Stimulated activated memory B cell treated with anti-CD40 and anti-IgM and Interleukin-4, amounts not matched to agents 10 μg/mL and 1 μg/mL and 100 μg/mL, for 72 hours (primary cell): ENCODE measurements around the gene TNK2.

Source experiments
- ATAC-seq: fragments of 150-1000 bp; cut with Tn5 transposase; 2 replicates; pipeline ENCODE4 v1.10.0; 2021
- H3K27ac Mint-ChIP-seq: one replicate; pipeline ENCODE4 v1.8.0; 2022; ENCODE audit warnings: mild to moderate bottlenecking, mixed read lengths
- H3K27me3 Mint-ChIP-seq: one replicate; pipeline ENCODE4 v1.8.0; 2022; ENCODE audit warnings: mixed read lengths
- H3K36me3 Mint-ChIP-seq: one replicate; pipeline ENCODE4 v1.8.0; 2022; ENCODE audit warnings: mixed read lengths
- H3K4me1 Mint-ChIP-seq: one replicate; pipeline ENCODE4 v1.8.0; 2022; ENCODE audit warnings: mixed read lengths
- H3K4me3 Mint-ChIP-seq: one replicate; pipeline ENCODE4 v1.8.0; 2022; ENCODE audit warnings: mild to moderate bottlenecking, moderate library complexity, mixed read lengths
- H3K9me3 Mint-ChIP-seq: one replicate; pipeline ENCODE4 v1.8.0; 2022; ENCODE audit warnings: mixed read lengths

The TNK2 gene

GRCh38 chr3:195885036-195885891 lies 23.1 kb downstream of the TNK2 start:
- Mint-ChIP-seq H3K9me3 (no peaks in the 10 kb centered on the region), H3K27me3 (no peaks in the 10 kb centered on the region), H3K27ac (no peak overlapping the region), H3K4me3 (no peak overlapping the region), H3K36me3 (peaks cover 31% of the 10 kb centered on the region), H3K4me1 (peaks cover 15% of the 10 kb centered on the region)
- ATAC-seq: no peak

- Mint-ChIP-seq H3K9me3 (no peaks in the 10 kb centered on the region), H3K27me3 (no peaks in the 10 kb centered on the region), H3K4me1 (peaks cover 11% of the 10 kb centered on the region), H3K4me3 (no peak overlapping the region), H3K27ac (no peak overlapping the region), H3K36me3 (peaks cover 28% of the 10 kb centered on the region)
- ATAC-seq: no peak
Observed at GRCh38 chr3:195884691-195885035, 23.7 kb downstream of the TNK2 start.

DNA sequence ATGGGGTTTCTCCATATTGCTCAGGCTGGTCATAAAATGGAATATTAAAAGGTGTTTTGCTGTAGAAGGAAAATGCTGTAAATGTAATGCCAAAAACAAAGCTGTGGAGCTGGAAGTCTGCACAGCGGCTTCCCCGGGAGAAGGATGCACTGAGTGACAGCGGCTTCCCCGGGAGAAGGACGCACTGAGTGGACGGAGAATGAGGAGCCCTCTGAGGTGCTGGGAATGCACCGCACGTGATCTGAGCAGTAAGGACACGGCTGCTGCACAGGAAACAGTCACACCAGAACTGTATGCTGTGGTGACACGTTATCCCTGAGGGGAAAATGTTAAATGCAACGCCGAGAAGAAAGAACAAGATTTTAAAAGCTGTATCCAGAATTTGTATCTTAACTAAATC lies 24.6 kb downstream of the TNK2 start:
- no peak overlapping the region for H3K27ac Mint-ChIP-seq
- peaks cover 30% of the 10 kb centered on the region for H3K36me3 Mint-ChIP-seq

GRCh38 chr3:195883160-195883559 lies 25.2 kb downstream of the TNK2 start:
- H3K9me3 Mint-ChIP-seq: no peaks in the 10 kb centered on the region
- H3K27me3 Mint-ChIP-seq: no peaks in the 10 kb centered on the region
- no peak for ATAC-seq
- peaks cover 35% of the 10 kb centered on the region for H3K36me3 Mint-ChIP-seq
- no peaks in the 10 kb centered on the region for H3K4me1 Mint-ChIP-seq
- H3K4me3 Mint-ChIP-seq: no peak overlapping the region
- no peak overlapping the region for H3K27ac Mint-ChIP-seq

More for the DNA sequence above, 24.6 kb downstream of the TNK2 start:
- no peaks in the 10 kb centered on the region for H3K27me3 Mint-ChIP-seq
- H3K4me1 Mint-ChIP-seq: peaks cover 2% of the 10 kb centered on the region
- no peak overlapping the region for H3K4me3 Mint-ChIP-seq
- no peak for ATAC-seq
- H3K9me3 Mint-ChIP-seq: no peaks in the 10 kb centered on the region

DNA sequence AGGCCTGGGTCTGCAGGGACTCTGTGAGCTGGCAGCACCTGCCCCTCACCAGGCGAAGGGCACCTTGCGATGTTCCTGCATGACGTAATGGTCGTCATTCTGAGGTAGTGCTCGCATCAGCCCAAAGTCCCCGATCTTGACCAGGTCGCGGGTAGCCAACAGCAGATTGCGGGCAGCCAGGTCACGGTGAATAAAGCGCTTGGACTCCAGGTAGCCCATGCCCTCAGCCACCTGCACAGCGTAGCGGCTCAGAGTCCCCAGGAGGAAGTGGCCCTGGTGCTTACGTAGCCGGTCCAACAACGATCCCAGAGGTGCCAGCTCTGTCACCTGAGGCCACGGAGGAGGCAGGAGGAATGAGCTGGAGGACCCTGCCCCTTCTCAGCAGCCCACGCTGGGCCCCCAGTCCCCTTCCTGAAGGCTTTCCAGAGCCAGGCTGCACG lies 26.3 kb downstream of the TNK2 start:
- Mint-ChIP-seq H3K4me1 (peaks cover 8% of the 10 kb centered on the region), H3K9me3 (no peaks in the 10 kb centered on the region), H3K27me3 (no peaks in the 10 kb centered on the region), H3K27ac (no peak overlapping the region), H3K4me3 (no peak overlapping the region), H3K36me3 (peaks cover 38% of the 10 kb centered on the region)
- no peak for ATAC-seq

- Mint-ChIP-seq H3K9me3 (no peaks in the 10 kb centered on the region), H3K4me1 (peaks cover 10% of the 10 kb centered on the region), H3K27ac (no peak overlapping the region), H3K27me3 (no peaks in the 10 kb centered on the region), H3K36me3 (peaks cover 41% of the 10 kb centered on the region), H3K4me3 (no peak overlapping the region)
- no peak for ATAC-seq
Observed at GRCh38 chr3:195881276-195881988, 26.9 kb downstream of the TNK2 start.

- no peak overlapping the region for H3K4me3 Mint-ChIP-seq
- peaks cover 33% of the 10 kb centered on the region for H3K36me3 Mint-ChIP-seq
- no peaks in the 10 kb centered on the region for H3K27me3 Mint-ChIP-seq
- H3K9me3 Mint-ChIP-seq: no peaks in the 10 kb centered on the region
- no peak overlapping the region for H3K27ac Mint-ChIP-seq
- peaks cover 10% of the 10 kb centered on the region for H3K4me1 Mint-ChIP-seq
- no peak for ATAC-seq
Observed at GRCh38 chr3:195880037-195880431, 28.3 kb downstream of the TNK2 start.

- ATAC-seq: no peak
- Mint-ChIP-seq H3K9me3 (no peaks in the 10 kb centered on the region), H3K36me3 (peaks cover 33% of the 10 kb centered on the region), H3K27me3 (no peaks in the 10 kb centered on the region), H3K4me1 (peaks cover 10% of the 10 kb centered on the region), H3K27ac (peak overlapping the region; percentile 49), H3K4me3 (no peak overlapping the region)
Observed at GRCh38 chr3:195879416-195880036, 28.8 kb downstream of the TNK2 start.

DNA sequence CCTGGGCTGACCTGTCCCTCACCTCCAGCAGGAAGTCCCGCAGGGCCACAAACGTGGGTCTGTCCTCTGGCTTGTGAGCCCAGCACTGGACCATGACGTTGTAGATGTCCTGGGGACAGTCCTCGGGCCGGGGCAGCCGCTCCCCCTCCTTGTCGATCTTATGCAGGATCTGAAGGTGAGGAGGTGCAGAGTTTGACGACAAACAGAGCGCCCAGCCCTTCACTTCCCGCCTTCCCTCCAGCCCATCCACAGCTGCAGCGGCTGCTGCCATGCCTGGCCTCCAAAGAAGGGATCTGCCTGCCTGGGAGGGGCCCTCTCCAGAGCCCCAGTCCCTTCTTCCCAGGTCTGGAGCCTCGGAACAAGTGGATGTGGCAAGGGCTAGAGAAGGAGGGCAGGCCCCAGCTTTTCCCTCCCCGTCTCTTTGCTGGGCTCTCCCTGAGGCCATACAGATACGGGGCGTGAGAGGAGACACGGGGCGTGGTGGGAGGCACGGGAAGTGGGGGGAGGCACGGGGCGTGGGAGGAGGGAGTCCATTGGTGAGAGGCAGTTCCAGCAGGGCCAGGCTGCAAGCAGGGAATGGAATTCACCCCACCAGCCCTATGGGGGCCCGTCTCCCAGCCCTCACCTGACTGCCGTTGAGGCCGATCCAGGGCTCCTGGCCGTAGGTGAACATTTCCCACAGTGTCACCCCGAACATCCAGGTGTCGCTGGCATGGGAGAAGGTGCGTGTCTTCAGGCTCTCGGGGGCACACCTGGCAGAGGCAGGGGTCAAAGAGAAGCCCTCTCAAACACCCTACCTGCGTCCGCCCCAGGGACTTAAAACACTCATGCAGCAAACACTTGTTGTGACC lies 29.7 kb downstream of the TNK2 start:
- Mint-ChIP-seq H3K27me3 (no peaks in the 10 kb centered on the region), H3K9me3 (no peaks in the 10 kb centered on the region), H3K4me1 (peaks cover 10% of the 10 kb centered on the region), H3K36me3 (peaks cover 33% of the 10 kb centered on the region), H3K4me3 (no peak overlapping the region), H3K27ac (peak overlapping the region; percentile 49)
- ATAC-seq: no peak

DNA sequence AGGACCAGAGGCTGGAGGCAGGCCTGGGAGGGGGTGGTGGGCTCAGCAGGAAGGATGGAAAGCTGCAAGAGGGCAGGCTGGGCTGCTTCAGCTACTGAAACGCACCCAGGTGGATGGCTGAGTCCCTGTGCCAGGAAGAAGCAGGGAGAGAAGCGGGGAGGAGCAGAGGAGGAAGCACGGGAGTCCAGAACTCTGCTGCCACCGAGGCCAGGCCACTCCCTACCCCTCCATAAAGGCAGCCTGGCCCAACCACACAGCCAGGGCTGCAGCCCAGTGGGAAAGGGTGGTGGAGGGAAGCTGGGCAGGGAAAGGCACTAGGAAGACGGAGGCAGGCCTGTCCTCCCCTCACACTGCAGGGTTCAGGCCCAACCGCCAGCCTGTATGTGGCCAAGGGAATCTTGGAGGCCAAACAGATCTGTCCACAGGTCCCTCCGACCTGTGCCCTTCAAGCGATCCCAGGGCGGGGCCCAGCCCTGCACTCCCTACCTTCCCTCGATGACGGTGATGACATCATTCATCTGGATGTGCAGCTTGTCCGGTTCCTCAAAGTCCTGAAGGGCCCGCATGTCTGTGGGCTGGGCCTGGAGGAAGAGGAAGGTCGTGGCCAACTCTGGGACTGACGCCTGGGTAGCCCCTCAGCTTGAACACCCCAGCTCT lies 30.5 kb downstream of the TNK2 start:
- ATAC-seq: no peak
- Mint-ChIP-seq H3K27ac (peak overlapping the region; percentile 84), H3K4me1 (peaks cover 10% of the 10 kb centered on the region), H3K4me3 (no peak overlapping the region), H3K27me3 (no peaks in the 10 kb centered on the region), H3K36me3 (peaks cover 27% of the 10 kb centered on the region), H3K9me3 (no peaks in the 10 kb centered on the region)

DNA sequence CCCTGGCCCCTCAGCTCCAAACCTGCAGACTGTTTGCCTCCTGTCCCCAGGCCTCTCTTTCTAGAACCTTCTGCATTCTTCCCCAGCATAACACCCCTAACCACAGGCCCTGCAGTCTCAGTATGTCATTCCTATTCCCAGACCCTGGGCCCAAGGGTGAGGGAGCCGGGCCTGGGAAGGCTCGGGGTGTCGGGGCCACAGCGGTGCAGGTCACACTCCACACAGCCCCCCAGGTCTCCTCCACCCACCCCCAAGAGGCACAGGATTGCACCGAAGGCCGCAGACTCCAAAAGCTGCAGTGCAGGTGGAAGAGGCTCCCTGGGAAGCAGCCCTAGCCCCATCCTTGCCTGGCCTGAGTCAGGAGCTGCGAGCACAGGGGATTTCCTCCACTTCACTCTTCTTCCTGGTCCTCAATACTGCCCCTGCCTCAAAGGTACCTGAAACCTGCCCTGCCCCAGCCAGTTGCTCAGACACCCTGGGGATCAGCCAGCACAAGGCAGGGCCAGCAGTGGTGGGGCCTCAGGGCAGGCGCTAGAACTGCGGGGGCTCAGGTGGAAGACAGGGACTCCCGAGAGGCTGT lies 31.1 kb downstream of the TNK2 start:
- H3K27ac Mint-ChIP-seq: peak overlapping the region; percentile 84
- no peak for ATAC-seq
- H3K4me3 Mint-ChIP-seq: no peak overlapping the region
- H3K9me3 Mint-ChIP-seq: no peaks in the 10 kb centered on the region
- peaks cover 23% of the 10 kb centered on the region for H3K36me3 Mint-ChIP-seq
- peaks cover 10% of the 10 kb centered on the region for H3K4me1 Mint-ChIP-seq
- H3K27me3 Mint-ChIP-seq: no peaks in the 10 kb centered on the region

- H3K4me1 Mint-ChIP-seq: peaks cover 10% of the 10 kb centered on the region
- peak; percentile 45 for ATAC-seq
- H3K9me3 Mint-ChIP-seq: no peaks in the 10 kb centered on the region
- peak overlapping the region; percentile 84 for H3K27ac Mint-ChIP-seq
- H3K4me3 Mint-ChIP-seq: no peak overlapping the region
- H3K36me3 Mint-ChIP-seq: peaks cover 23% of the 10 kb centered on the region
- H3K27me3 Mint-ChIP-seq: no peaks in the 10 kb centered on the region
Observed at GRCh38 chr3:195876297-195877064, 31.9 kb downstream of the TNK2 start.

DNA sequence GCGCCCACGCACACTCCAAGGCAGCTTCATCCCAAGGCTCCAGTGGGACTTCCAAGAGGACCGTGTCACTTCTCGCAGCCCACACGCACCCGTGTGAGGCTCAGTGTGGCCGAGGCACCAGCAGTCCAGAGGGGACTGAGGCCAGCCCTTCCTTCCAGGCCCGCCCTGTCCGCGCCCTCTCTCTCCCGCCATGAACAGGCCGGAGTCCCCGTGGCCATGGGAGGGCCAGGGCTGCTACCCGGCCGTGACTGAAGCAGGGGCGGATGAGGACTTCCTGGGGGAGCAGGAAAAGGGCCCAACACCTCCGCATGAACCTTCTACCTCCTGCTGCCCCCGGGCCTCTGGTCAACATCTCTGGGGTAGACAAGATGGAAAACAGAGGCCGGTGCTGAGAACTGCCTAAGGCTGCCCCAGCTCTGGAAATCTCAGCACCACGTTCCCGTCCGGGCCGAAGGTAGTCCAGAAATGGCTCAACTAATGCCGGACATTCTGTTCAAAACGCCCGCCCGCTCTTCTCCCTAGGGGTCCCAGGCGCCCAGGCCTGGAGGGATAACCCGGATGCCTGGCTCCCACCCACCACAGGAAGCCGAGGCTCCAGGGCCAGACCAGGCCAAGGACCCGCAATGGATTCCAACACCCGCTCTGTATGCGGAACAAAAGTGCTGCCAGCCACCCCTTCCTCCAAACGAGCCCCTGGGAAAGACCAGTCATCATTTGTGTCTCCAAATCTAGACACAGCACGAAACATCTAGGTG lies 32.7 kb downstream of the TNK2 start:
- Mint-ChIP-seq H3K4me3 (no peak overlapping the region), H3K9me3 (no peaks in the 10 kb centered on the region), H3K27me3 (no peaks in the 10 kb centered on the region), H3K4me1 (peaks cover 10% of the 10 kb centered on the region), H3K27ac (no peak overlapping the region), H3K36me3 (peaks cover 23% of the 10 kb centered on the region)
- no peak for ATAC-seq
